Hepatocyte (in vitro differentiated cells): ENCODE data around the gene MED29.

Experiments
- CTCF ChIP-seq: fragments of 200-600 bp; sonication (generic); IDR thresholded peaks from 2 replicates; pipeline ENCODE4 v1.5.1; 2016; ENCODE audit warnings: antibody characterized with exemption, mild to moderate bottlenecking; ENCODE audit not compliant: poor library complexity
- EZH2phosphoT487 ChIP-seq: fragments of 200-600 bp; sonication (generic); IDR thresholded peaks from one replicate; pipeline ENCODE4 v1.6.1; 2018; ENCODE audit warnings: antibody characterized with exemption, mild to moderate bottlenecking, low read depth, moderate library complexity; ENCODE audit not compliant: unreplicated experiment, severe bottlenecking

GRCh38 chr19:39417463-39418181, 26.4 kb downstream of the MED29 start:
- TF ChIP-seq CTCF (no peak), EZH2phosphoT487 (no peak)
